NCI-H524 (cell line): ENCODE measurements around the gene MAD1L1.

Experiments
- DNase-seq, 2 experiments: peaks; one replicate each; lab custom pipeline; 2025; lab: John Stamatoyannopoulos, UW

MAD1L1 gene

GRCh38 chr7:2157473-2158279 is 75.1 kb downstream of the MAD1L1 start:
- peak; percentile 73 to 76 for DNase-seq

- no peak for DNase-seq
These were observed 75.8 kb downstream of the MAD1L1 start for GRCh38 chr7:2156756-2157472.

GRCh38 chr7:2154831-2155230 is 77.9 kb downstream of the MAD1L1 start:
- no peak for DNase-seq

- DNase-seq: no peak
These were observed 78.6 kb downstream of the MAD1L1 start for GRCh38 chr7:2154121-2154520.

GRCh38 chr7:2152646-2153045 is 80.1 kb downstream of the MAD1L1 start:
- DNase-seq: no peak

GRCh38 chr7:2151801-2152612 is 80.7 kb downstream of the MAD1L1 start:
- peak in 1 of 2 experiments; percentile 40 for DNase-seq

GRCh38 chr7:2151237-2151636 is 81.5 kb downstream of the MAD1L1 start:
- DNase-seq: peak in 1 of 2 experiments; percentile 53

GRCh38 chr7:2150445-2150815 is 82.3 kb downstream of the MAD1L1 start:
- no peak for DNase-seq

- no peak for DNase-seq
These were observed 82.9 kb downstream of the MAD1L1 start for GRCh38 chr7:2149672-2150444.

GRCh38 chr7:2148814-2149213 is 83.9 kb downstream of the MAD1L1 start:
- DNase-seq: no peak

GRCh38 chr7:2148189-2148588 is 84.6 kb downstream of the MAD1L1 start:
- no peak for DNase-seq

- peak in 1 of 2 experiments; percentile 7 for DNase-seq
These were observed 85.9 kb downstream of the MAD1L1 start for GRCh38 chr7:2146676-2147472.

GRCh38 chr7:2145835-2146580 is 86.7 kb downstream of the MAD1L1 start:
- DNase-seq: no peak

GRCh38 chr7:2144926-2145325 is 87.8 kb downstream of the MAD1L1 start:
- no peak for DNase-seq

GRCh38 chr7:2143981-2144595 is 88.7 kb downstream of the MAD1L1 start:
- DNase-seq: peak; percentile 77 to 93

- DNase-seq: peak in 1 of 2 experiments; percentile 70
These were observed 89.3 kb downstream of the MAD1L1 start for GRCh38 chr7:2143450-2143849.

- DNase-seq: no peak
These were observed 90.4 kb downstream of the MAD1L1 start for GRCh38 chr7:2142386-2142785.

- DNase-seq: no peak
These were observed 91.1 kb downstream of the MAD1L1 start for GRCh38 chr7:2141651-2142050.

- no peak for DNase-seq
These were observed 91.7 kb downstream of the MAD1L1 start for GRCh38 chr7:2141021-2141410.
